CD4-positive, alpha-beta memory T cell (primary cell): Measurements from ENCODE around the gene DDX10. TPM values are rescaled to one million over a fixed set of nuclear protein-coding genes. Genes with fewer than 3 reads are reported as not detected.

Experiments
- CTCF ChIA-PET: fragments of 350-600 bp; sonication (Branson Sonifier 250); formaldehyde crosslinking; loops from one replicate; lab custom pipeline; 2021; ENCODE audit warnings: inconsistent platforms; ENCODE audit not compliant: partially characterized antibody; lab: Charles Lee
- POLR2A ChIA-PET: fragments of 350-600 bp; sonication (Branson Sonifier 250); formaldehyde crosslinking; loops from one replicate; lab custom pipeline; 2021; ENCODE audit not compliant: partially characterized antibody; lab: Charles Lee
- DNase-seq, 5 donors: peaks; one replicate each; pipeline versions ENCODE4 v3.0.0 to v3.0.0-alpha.2; 2020 to 2022; ENCODE audit warnings: mixed read lengths in 1 of 5
- H3K27ac ChIP-seq: one replicate; pipeline ENCODE4 v1.7.0; 2013; ENCODE audit warnings: low read depth, low read length
- H3K27me3 ChIP-seq: 2 replicates; pipeline ENCODE4 v1.7.0; 2013; ENCODE audit warnings: mild to moderate bottlenecking, low read length, moderate library complexity; ENCODE audit not compliant: insufficient read depth
- H3K36me3 ChIP-seq: 2 replicates; pipeline ENCODE4 v1.7.0; 2013; ENCODE audit warnings: mild to moderate bottlenecking, low read length, moderate library complexity; ENCODE audit not compliant: insufficient read depth
- H3K4me1 ChIP-seq: 2 replicates; pipeline ENCODE4 v1.7.0; 2013; ENCODE audit warnings: mild to moderate bottlenecking, low read length, moderate library complexity; ENCODE audit not compliant: insufficient read depth
- H3K4me3 ChIP-seq, 2 donors: one replicate each; pipeline ENCODE4 v1.7.0; 2013; ENCODE audit warnings: low read length in 2 of 2, mild to moderate bottlenecking in 1 of 2
- H3K9me3 ChIP-seq, 2 donors: one replicate each; pipeline ENCODE4 v1.7.0; 2013; ENCODE audit warnings: low read length in 2 of 2, control low read depth in 1 of 2; ENCODE audit not compliant: control insufficient read depth in 1 of 2
- H3K27ac Mint-ChIP-seq, 7 donors: one replicate each; pipeline ENCODE4 v1.8.0; 2020 to 2021; ENCODE audit warnings: mixed read lengths in 7 of 7, mild to moderate bottlenecking in 6 of 7, inconsistent platforms in 3 of 7, moderate library complexity in 3 of 7
- H3K27me3 Mint-ChIP-seq, 2 donors: one replicate each; pipeline ENCODE4 v1.8.0; 2020 to 2021; ENCODE audit warnings: mixed read lengths in 2 of 2
- H3K36me3 Mint-ChIP-seq, 2 donors: one replicate each; pipeline ENCODE4 v1.8.0; 2020 to 2021; ENCODE audit warnings: mixed read lengths in 2 of 2, inconsistent platforms in 1 of 2, mild to moderate bottlenecking in 1 of 2
- H3K4me1 Mint-ChIP-seq, 4 donors: one replicate each; pipeline ENCODE4 v1.8.0; 2020 to 2021; ENCODE audit warnings: mixed read lengths in 4 of 4, mild to moderate bottlenecking in 1 of 4
- H3K4me3 Mint-ChIP-seq, 8 donors: one replicate each; pipeline ENCODE4 v1.8.0; 2020 to 2021; ENCODE audit warnings: mixed read lengths in 8 of 8, mild to moderate bottlenecking in 7 of 8, moderate library complexity in 6 of 8, inconsistent platforms in 3 of 8
- H3K9me3 Mint-ChIP-seq, 8 donors: one replicate each; pipeline ENCODE4 v1.8.0; 2020 to 2021; ENCODE audit warnings: mixed read lengths in 8 of 8, mild to moderate bottlenecking in 5 of 8, inconsistent platforms in 3 of 8, moderate library complexity in 1 of 8
- intact Hi-C: fragments of 100-400 bp; cut with micrococcal nuclease; formaldehyde crosslinking; loops from one replicate; pipeline ENCODE4 v1.15.1; 2023
- polyA plus RNA-seq, 2 donors: library from polyadenylated mRNA; unstranded; fragments of 300-500 nt; fragmentation: Illumina TruSeq; gene quantifications; one replicate each; pipeline ENCODE4 v1.2.3, GENCODE V29; 2021
- total RNA-seq, 2 experiments: library from RNA; stranded (reverse); gene quantifications; one replicate each; pipeline ENCODE4 v1.2.3, GENCODE V29; 2021

The DDX10 gene
- total and polyA plus RNA-seq, 4 experiments from 2014 or later: 15.7 to 18.2 (median 16.7) TPM

- Histone ChIP-seq H3K27ac (no peak overlapping the region), H3K4me3 (no peak overlapping the region), H3K27me3 (no peaks in the 10 kb centered on the region), H3K36me3 (peaks cover 10% of the 10 kb centered on the region), H3K9me3 (peaks cover 0 to 4% of the 10 kb centered on the region in 2 donors), H3K4me1 (no peaks in the 10 kb centered on the region)
- Mint-ChIP-seq H3K4me1 (peaks cover 6 to 14% (median 11%) of the 10 kb centered on the region in 4 donors), H3K27ac (no peak overlapping the region), H3K36me3 (peaks cover 85 to 91% of the 10 kb centered on the region in 2 donors), H3K4me3 (no peak overlapping the region), H3K9me3 (peaks cover 4 to 35% (median 22%) of the 10 kb centered on the region in 8 donors), H3K27me3 (no peaks in the 10 kb centered on the region)
- no peak for DNase-seq
- POLR2A ChIA-PET: no interaction called here
- CTCF ChIA-PET: interaction anchor here (2.7 kb wide), 1 partner anchor 12 kb away, joined by 6 read pairs; no protein-coding TSS in a partner anchor
- intact Hi-C loops: no loop called here
Measured at GRCh38 chr11:108709741-108710140, 44.9 kb downstream of the DDX10 start.

- no peak overlapping the region for H3K27ac ChIP-seq
- POLR2A ChIA-PET: no interaction called here
Measured at GRCh38 chr11:108713076-108713790, 48.4 kb downstream of the DDX10 start.

GRCh38 chr11:108715239-108715638 lies 50.4 kb downstream of the DDX10 start:
- Histone ChIP-seq H3K36me3 (no peaks in the 10 kb centered on the region), H3K27ac (no peak overlapping the region), H3K4me1 (no peaks in the 10 kb centered on the region), H3K9me3 (no peaks in the 10 kb centered on the region), H3K4me3 (no peak overlapping the region), H3K27me3 (no peaks in the 10 kb centered on the region)
- DNase-seq: no peak
- Mint-ChIP-seq H3K36me3 (peaks cover 62 to 67% of the 10 kb centered on the region in 2 donors), H3K4me3 (no peak overlapping the region), H3K9me3 (peaks cover 0 to 2% (median 0%) of the 10 kb centered on the region in 8 donors), H3K4me1 (peaks cover 3 to 7% (median 7%) of the 10 kb centered on the region in 4 donors), H3K27me3 (no peaks in the 10 kb centered on the region), H3K27ac (no peak overlapping the region)
- intact Hi-C loops: no loop called here
- ChIA-PET CTCF (interaction anchor here (0.9 to 1.3 kb wide), 2 partner anchors 9 to 19 kb away, joined by 4 read pairs; no protein-coding TSS in a partner anchor), POLR2A (no interaction called here)

More at GRCh38 chr11:108713076-108713790, 48.4 kb downstream of the DDX10 start:
- H3K4me3 ChIP-seq: no peak overlapping the region
- intact Hi-C loops: no loop called here
- CTCF ChIA-PET: no interaction called here
- no peaks in the 10 kb centered on the region for H3K27me3 ChIP-seq
- peaks cover 0 to 16% (median 9%) of the 10 kb centered on the region in 8 donors for H3K9me3 Mint-ChIP-seq
- DNase-seq: no peak
- no peaks in the 10 kb centered on the region for H3K9me3 ChIP-seq
- H3K4me1 ChIP-seq: no peaks in the 10 kb centered on the region
- no peaks in the 10 kb centered on the region for H3K27me3 Mint-ChIP-seq
- peaks cover 6 to 14% (median 11%) of the 10 kb centered on the region in 4 donors for H3K4me1 Mint-ChIP-seq
- H3K4me3 Mint-ChIP-seq: no peak overlapping the region
- no peaks in the 10 kb centered on the region for H3K36me3 ChIP-seq
- H3K27ac Mint-ChIP-seq: no peak overlapping the region
- H3K36me3 Mint-ChIP-seq: peaks cover 70% of the 10 kb centered on the region in 2 donors

- ChIA-PET CTCF (no interaction called here), POLR2A (interaction anchor here (0.6 kb wide), 1 partner anchor 69 kb away, joined by 6 read pairs; no protein-coding TSS in a partner anchor)
- no peak overlapping the region for H3K4me3 Mint-ChIP-seq
- no peaks in the 10 kb centered on the region for H3K27me3 Mint-ChIP-seq
- Histone ChIP-seq H3K27ac (no peak overlapping the region), H3K4me3 (no peak overlapping the region), H3K4me1 (no peaks in the 10 kb centered on the region), H3K27me3 (no peaks in the 10 kb centered on the region), H3K9me3 (no peaks in the 10 kb centered on the region), H3K36me3 (peaks cover 5% of the 10 kb centered on the region)
- H3K27ac Mint-ChIP-seq: no peak overlapping the region
- peaks cover under 1 to 4% (median 2%) of the 10 kb centered on the region in 4 donors for H3K4me1 Mint-ChIP-seq
- H3K36me3 Mint-ChIP-seq: peaks cover 59 to 66% of the 10 kb centered on the region in 2 donors
- no peaks in the 10 kb centered on the region for H3K9me3 Mint-ChIP-seq
- DNase-seq: no peak
- intact Hi-C loops: no loop called here
Measured at GRCh38 chr11:108718466-108718865, 53.6 kb downstream of the DDX10 start.

GRCh38 chr11:108724974-108725689 lies 60.3 kb downstream of the DDX10 start:
- intact Hi-C loops: no loop called here
- H3K4me3 Mint-ChIP-seq: no peak overlapping the region
- Histone ChIP-seq H3K4me3 (no peak overlapping the region), H3K27ac (no peak overlapping the region), H3K27me3 (no peaks in the 10 kb centered on the region), H3K9me3 (no peaks in the 10 kb centered on the region), H3K4me1 (no peaks in the 10 kb centered on the region), H3K36me3 (peaks cover 5% of the 10 kb centered on the region)
- peaks cover 50 to 56% of the 10 kb centered on the region in 2 donors for H3K36me3 Mint-ChIP-seq
- H3K27me3 Mint-ChIP-seq: no peaks in the 10 kb centered on the region
- H3K9me3 Mint-ChIP-seq: peaks cover 0 to 4% (median 0%) of the 10 kb centered on the region in 8 donors
- CTCF ChIA-PET: interaction anchor here (1.2 kb wide), 1 partner anchor 10 kb away, joined by 7 read pairs; no protein-coding TSS in a partner anchor
- no peak for DNase-seq
- peaks cover 6 to 19% (median 15%) of the 10 kb centered on the region in 4 donors for H3K4me1 Mint-ChIP-seq
- no peak overlapping the region for H3K27ac Mint-ChIP-seq
- POLR2A ChIA-PET: no interaction called here

GRCh38 chr11:108726077-108726800 lies 61.4 kb downstream of the DDX10 start:
- Histone ChIP-seq H3K27ac (no peak overlapping the region), H3K4me3 (no peak overlapping the region), H3K27me3 (no peaks in the 10 kb centered on the region), H3K4me1 (no peaks in the 10 kb centered on the region), H3K9me3 (no peaks in the 10 kb centered on the region), H3K36me3 (peaks cover 5% of the 10 kb centered on the region)
- peaks cover 0 to 4% (median 0%) of the 10 kb centered on the region in 8 donors for H3K9me3 Mint-ChIP-seq
- ChIA-PET CTCF (interaction anchor here (1.2 kb wide), 1 partner anchor 9 kb away, joined by 4 read pairs; no protein-coding TSS in a partner anchor), POLR2A (no interaction called here)
- H3K36me3 Mint-ChIP-seq: peaks cover 42 to 49% of the 10 kb centered on the region in 2 donors
- no peak for DNase-seq
- intact Hi-C loops: no loop called here
- H3K4me3 Mint-ChIP-seq: peak overlapping the region in 2 of 8 donors; percentile 18 to 21
- peak overlapping the region in 3 of 7 donors; percentile 11 to 54 (median 26) for H3K27ac Mint-ChIP-seq
- peaks cover 6 to 19% (median 15%) of the 10 kb centered on the region in 4 donors for H3K4me1 Mint-ChIP-seq
- no peaks in the 10 kb centered on the region for H3K27me3 Mint-ChIP-seq
